Ascending aorta (tissue), 2 donors: Measurements from ENCODE around the gene MFRP. TPM values are rescaled to one million over a fixed set of nuclear protein-coding genes. Genes with fewer than 3 reads are reported as not detected.
A peak's percentile ranks its signal among the peaks of the same experiment; 100 is the strongest.

Experiments
- DNase-seq, 2 donors: peaks; one replicate each; pipeline ENCODE4 v3.0.0-alpha.2; 2019; ENCODE audit warnings: low spot score in 2 of 2
- H3K27ac ChIP-seq, 2 donors: fragments of 200-600 bp; sonication (generic); one replicate each; pipeline ENCODE4 v1.5.1; 2016 to 2017; ENCODE audit warnings: mild to moderate bottlenecking in 1 of 2
- H3K27me3 ChIP-seq: fragments of 200-600 bp; sonication (generic); one replicate; pipeline ENCODE4 v1.5.1; 2017
- H3K36me3 ChIP-seq, 2 donors: fragments of 200-600 bp; sonication (generic); one replicate each; pipeline ENCODE4 v1.5.1; 2016
- H3K4me1 ChIP-seq, 2 donors: fragments of 200-600 bp; sonication (generic); one replicate each; pipeline ENCODE4 v1.5.1; 2016 to 2017; ENCODE audit warnings: mild to moderate bottlenecking in 1 of 2
- H3K4me3 ChIP-seq, 2 donors: fragments of 200-600 bp; sonication (generic); one replicate each; pipeline ENCODE4 v1.5.1; 2016 to 2017; ENCODE audit warnings: mild to moderate bottlenecking in 1 of 2
- H3K9me3 ChIP-seq, 2 donors: fragments of 200-600 bp; sonication (generic); one replicate each; pipeline ENCODE4 v1.5.1; 2016
- CTCF ChIP-seq, 3 experiments: fragments of 200-600 bp in 2 of 3; fragments of 450-650 bp in 1 of 3; sonication (generic) in 2 of 3; IDR thresholded peaks; one replicate each; pipeline ENCODE4 v1.5.1; 2016 to 2019; ENCODE audit warnings: antibody characterized with exemption in 3 of 3, mild to moderate bottlenecking in 1 of 3, moderate library complexity in 1 of 3
- intact Hi-C: fragments of 100-400 bp; cut with DNase I; formaldehyde crosslinking; loops from one replicate; pipeline ENCODE4 v1.15.1; 2023
- total RNA-seq: library from RNA; depleted of rRNA; stranded (reverse); fragments of >200 nt; gene quantifications from one replicate; pipeline ENCODE4 v1.1.0, GENCODE V29; 2016

The MFRP gene
- total RNA-seq, 1 donor from 2014 or later: not detected

GRCh38 chr11:119338965-119339588, 7.4 kb downstream of the MFRP start:
- Histone ChIP-seq H3K27ac (peak overlapping the region; percentile 88 to 96), H3K36me3 (peaks cover 0 to 6% of the 10 kb centered on the region in 2 donors), H3K4me1 (peaks cover 13 to 38% of the 10 kb centered on the region in 2 donors), H3K27me3 (no peaks in the 10 kb centered on the region), H3K9me3 (no peaks in the 10 kb centered on the region), H3K4me3 (peak overlapping the region; percentile 66 to 94)
- DNase-seq: no peak
- intact Hi-C loops: loop anchor here (1.0 to 2.0 kb wide), 2 partner anchors 18 to 133 kb away; partner anchors contain the start of gene CBL
- no peak for TF ChIP-seq CTCF (IDR thresholded peaks at IDR 0.05)

- peak in 1 of 2 donors; percentile 87 for DNase-seq
- peak; percentile 75 to 88 (median 86) for TF ChIP-seq CTCF (IDR thresholded peaks at IDR 0.05)
- peaks cover 13 to 38% of the 10 kb centered on the region in 2 donors for H3K4me1 ChIP-seq
Observed at GRCh38 chr11:119338318-119338890, 8.1 kb downstream of the MFRP start.

DNA sequence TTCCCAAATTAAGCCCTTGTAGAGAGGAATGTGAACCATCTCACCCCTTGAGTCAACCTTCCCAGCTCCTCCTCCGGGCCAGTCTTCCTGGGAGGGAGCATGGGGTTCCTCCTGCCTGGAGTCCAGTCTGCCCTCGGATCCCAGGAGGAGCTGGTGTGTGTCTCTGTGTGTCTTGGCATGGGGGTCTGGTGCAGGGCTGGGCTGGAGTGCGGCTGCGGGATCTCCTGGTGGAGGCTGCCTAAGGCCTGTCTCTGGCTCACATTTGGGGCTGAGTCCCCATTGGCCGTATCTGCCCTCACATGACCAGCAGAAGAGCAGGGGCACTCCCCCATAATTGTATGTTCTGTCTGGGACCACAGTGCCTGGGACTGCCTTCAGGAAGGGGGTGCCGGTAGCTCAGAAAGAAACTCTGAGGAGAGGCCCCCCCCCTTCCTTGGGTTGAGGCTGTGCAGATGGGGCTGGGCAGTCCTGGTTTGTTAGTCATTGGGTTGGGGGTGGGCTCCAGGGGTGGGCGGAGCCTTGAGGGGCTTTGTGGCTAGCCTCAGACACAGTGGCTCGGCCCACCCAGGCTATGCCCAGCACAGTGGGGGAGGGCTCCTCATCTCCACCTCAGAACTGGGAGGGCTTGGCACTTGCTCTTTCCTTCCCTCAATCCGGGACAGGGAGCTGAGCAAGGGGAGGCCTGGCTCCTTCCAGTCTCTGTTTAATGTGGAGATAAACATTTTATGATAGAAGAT, 8.8 kb downstream of the MFRP start:
- DNase-seq: no peak
- peak overlapping the region; percentile 46 to 96 for H3K27ac ChIP-seq
- H3K4me3 ChIP-seq: no peak overlapping the region
- peaks cover 0 to 6% of the 10 kb centered on the region in 2 donors for H3K36me3 ChIP-seq
- H3K4me1 ChIP-seq: peaks cover 13 to 38% of the 10 kb centered on the region in 2 donors
- no peaks in the 10 kb centered on the region for H3K9me3 ChIP-seq
- no peak for TF ChIP-seq CTCF (IDR thresholded peaks at IDR 0.05)
- no peaks in the 10 kb centered on the region for H3K27me3 ChIP-seq
- intact Hi-C loops: loop anchor here (1.0 to 2.0 kb wide), 2 partner anchors 17 to 131 kb away; partner anchors contain the start of gene CBL

More at GRCh38 chr11:119338318-119338890, 8.1 kb downstream of the MFRP start:
- Histone ChIP-seq H3K36me3 (peaks cover 0 to 6% of the 10 kb centered on the region in 2 donors), H3K27me3 (no peaks in the 10 kb centered on the region), H3K9me3 (no peaks in the 10 kb centered on the region), H3K27ac (peak overlapping the region; percentile 88 to 96), H3K4me3 (peak overlapping the region in 1 of 2 donors; percentile 94)
- intact Hi-C loops: loop anchor here (1.0 to 2.0 kb wide), 2 partner anchors 18 to 132 kb away; partner anchors contain the start of gene CBL

GRCh38 chr11:119336744-119337469, 9.6 kb downstream of the MFRP start:
- peaks cover 0 to 6% of the 10 kb centered on the region in 2 donors for H3K36me3 ChIP-seq
- intact Hi-C loops: no loop called here
- TF ChIP-seq CTCF (IDR thresholded peaks at IDR 0.05): no peak
- H3K27ac ChIP-seq: no peak overlapping the region
- no peak overlapping the region for H3K4me3 ChIP-seq
- DNase-seq: no peak
- H3K27me3 ChIP-seq: no peaks in the 10 kb centered on the region
- peaks cover 13 to 38% of the 10 kb centered on the region in 2 donors for H3K4me1 ChIP-seq
- no peaks in the 10 kb centered on the region for H3K9me3 ChIP-seq
